Measurements from ENCODE around the gene PRSS56. TPM values are rescaled to one million over a fixed set of nuclear protein-coding genes. Genes with fewer than 3 reads are reported as not detected.
"Not testable (repeated sequence)": the region's sequence is repeated elsewhere in the genome, so short reads cannot be mapped to it uniquely, and the experiment has no call there.

PRSS56 gene
- total RNA-seq, 1 donor from 2014 or later, result not detected

DNA sequence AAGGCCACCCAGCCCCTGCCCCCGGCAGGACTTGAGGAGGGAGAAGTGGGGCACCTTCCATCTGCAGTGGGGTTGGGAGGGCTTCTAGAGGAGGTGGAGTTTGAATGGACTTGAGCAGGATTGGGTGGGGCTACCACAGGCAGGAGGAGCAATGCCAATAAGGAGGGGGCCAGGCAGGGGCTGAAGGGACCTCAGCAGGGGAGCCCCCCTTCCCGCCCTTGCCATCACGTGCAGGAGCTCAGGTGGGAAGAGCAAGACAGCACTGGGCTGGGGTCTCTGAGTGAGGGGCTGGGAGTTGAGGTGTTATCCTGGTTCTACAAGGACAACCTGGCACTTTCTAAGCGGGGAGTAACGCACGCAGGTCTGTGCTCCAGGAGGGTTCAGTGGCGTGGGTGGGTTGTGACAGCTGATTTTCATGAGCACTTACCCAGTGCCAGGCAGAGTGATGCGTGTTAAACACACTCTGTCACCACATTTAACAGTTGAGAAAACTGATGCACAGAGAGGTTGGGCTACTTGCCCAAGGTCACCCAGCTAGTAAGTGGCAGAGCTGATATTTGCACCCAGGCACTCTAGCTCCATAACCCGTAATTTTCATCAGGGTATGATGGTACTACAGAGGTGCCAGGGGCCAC, 10.6 kb downstream of the PRSS56 start:
- no peak overlapping the region for H3K4me3 ChIP-seq
- DNase-seq, result peak; percentile 32
- intact Hi-C loops (cut with DNase I), result no loop called here
- no peaks in the 10 kb centered on the region for H3K36me3 ChIP-seq
- no peaks in the 10 kb centered on the region for H3K4me1 ChIP-seq
- ATAC-seq, result no peak
- H3K27me3 ChIP-seq (ENCODE audit: low read depth), result peaks cover 27% of the 10 kb centered on the region
- H3K27ac ChIP-seq, result no peak overlapping the region
- H3K9me3 ChIP-seq, result no peaks in the 10 kb centered on the region
- TF ChIP-seq CTCF (IDR thresholded peaks at IDR 0.05), result no peak

DNA sequence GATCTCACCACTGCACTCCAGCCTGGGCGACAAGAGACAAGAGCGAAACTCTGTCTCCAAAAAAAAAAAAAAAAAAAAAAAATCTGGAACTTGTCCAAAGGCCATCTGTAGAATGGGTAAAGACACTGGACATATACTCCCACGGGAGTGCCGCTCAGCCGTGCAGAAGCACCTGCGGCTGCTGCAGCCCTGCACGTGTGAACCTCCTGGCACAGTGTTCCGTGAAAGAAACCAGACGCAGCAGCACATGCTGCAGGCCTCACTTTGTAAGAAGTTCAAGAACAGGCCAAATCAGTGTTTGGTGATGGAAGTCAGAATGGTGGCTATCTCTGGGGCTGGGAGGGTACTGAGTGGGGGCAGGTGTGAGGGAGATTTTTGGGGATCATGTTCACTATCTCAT, 12.2 kb downstream of the PRSS56 start:
- Histone ChIP-seq H3K36me3 (no peaks in the 10 kb centered on the region), H3K4me1 (no peaks in the 10 kb centered on the region), H3K27ac (no peak overlapping the region), H3K4me3 (no peak overlapping the region), H3K9me3 (no peaks in the 10 kb centered on the region), H3K27me3 (ENCODE audit: low read depth) (peaks cover 15% of the 10 kb centered on the region)
- TF ChIP-seq CTCF (IDR thresholded peaks at IDR 0.05), result no peak
- ATAC-seq (no peak), DNase-seq (peak; percentile 24)
- intact Hi-C loops (cut with DNase I), result no loop called here

- H3K36me3 ChIP-seq; H3K27ac ChIP-seq; H3K9me3 ChIP-seq; ATAC-seq; H3K4me1 ChIP-seq; H3K4me3 ChIP-seq; intact Hi-C loops (cut with DNase I): not testable (repeated sequence)
- peaks cover 11% of the 10 kb centered on the region for H3K27me3 ChIP-seq (ENCODE audit: low read depth)
- DNase-seq, result peak; percentile 35
These were observed 12.6 kb downstream of the PRSS56 start for GRCh38 chr2:232532821-232533220.

- ATAC-seq (no peak), DNase-seq (peak; percentile 36)
- no peaks in the 10 kb centered on the region for H3K9me3 ChIP-seq
- H3K4me3 ChIP-seq, result no peak overlapping the region
- no peaks in the 10 kb centered on the region for H3K36me3 ChIP-seq
- peaks cover 13% of the 10 kb centered on the region for H3K27me3 ChIP-seq (ENCODE audit: low read depth)
- no peak for TF ChIP-seq CTCF (IDR thresholded peaks at IDR 0.05)
- no peak overlapping the region for H3K27ac ChIP-seq
- no peaks in the 10 kb centered on the region for H3K4me1 ChIP-seq
- intact Hi-C loops (cut with DNase I), result no loop called here
These were observed 13.9 kb downstream of the PRSS56 start for GRCh38 chr2:232533944-232534710.

DNA sequence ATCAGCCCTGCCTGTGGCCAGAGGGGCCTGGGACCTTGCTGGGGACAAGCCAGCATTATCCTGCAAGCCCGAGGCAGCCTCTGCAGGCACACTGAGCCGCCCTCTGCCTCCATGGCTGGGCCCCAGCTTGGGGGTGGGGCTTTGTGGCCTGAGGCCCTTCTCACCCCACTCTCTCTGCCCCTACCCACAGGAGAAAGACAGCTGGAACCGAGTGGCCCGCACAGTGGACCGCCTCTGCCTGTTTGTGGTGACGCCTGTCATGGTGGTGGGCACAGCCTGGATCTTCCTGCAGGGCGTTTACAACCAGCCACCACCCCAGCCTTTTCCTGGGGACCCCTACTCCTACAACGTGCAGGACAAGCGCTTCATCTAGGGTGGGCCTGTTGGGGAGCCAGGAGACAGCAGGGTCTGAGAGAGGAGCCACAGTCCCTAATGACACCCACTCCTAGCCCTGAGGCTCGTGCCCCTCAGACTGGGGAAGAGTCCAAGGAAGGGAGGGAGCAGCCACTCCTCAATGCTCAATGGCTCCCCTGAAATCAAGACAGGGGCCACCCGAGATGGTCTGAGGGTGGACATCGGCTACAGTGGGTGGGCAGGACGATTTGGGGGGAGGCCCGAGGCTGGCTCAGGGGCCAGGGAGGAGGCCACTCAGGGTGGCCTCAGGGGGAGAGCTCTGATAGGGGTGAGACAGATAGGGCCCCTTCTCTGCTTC, 14.9 kb downstream of the PRSS56 start:
- H3K4me3 ChIP-seq, result no peak overlapping the region
- no peaks in the 10 kb centered on the region for H3K36me3 ChIP-seq
- no peaks in the 10 kb centered on the region for H3K9me3 ChIP-seq
- no peaks in the 10 kb centered on the region for H3K4me1 ChIP-seq
- peak in 1 of 2 donors; percentile 5 for ATAC-seq
- peaks cover 9% of the 10 kb centered on the region for H3K27me3 ChIP-seq (ENCODE audit: low read depth)
- TF ChIP-seq CTCF (IDR thresholded peaks at IDR 0.05), result no peak
- H3K27ac ChIP-seq, result no peak overlapping the region
- DNase-seq, result peak; percentile 35
- intact Hi-C loops (cut with DNase I), result no loop called here
